Fibroblast of lung (primary cell): Measurements from ENCODE around the gene GABRG3. TPM values are rescaled to one million over a fixed set of nuclear protein-coding genes. Genes with fewer than 3 reads are reported as not detected.

Experiments
- DNase-seq, 2 donors: peaks; one replicate each; pipeline versions ENCODE4 v3.0.0 to v3.0.0-alpha.2; 2010; ENCODE audit warnings: low read depth in 2 of 2
- H2AFZ ChIP-seq: 2 replicates; pipeline ENCODE4 v1.5.1; 2012; ENCODE audit warnings: low read length, control low read depth, inconsistent platforms
- H3K27ac ChIP-seq: 2 replicates; pipeline ENCODE4 v1.5.1; 2011; ENCODE audit warnings: low read length, control low read depth; ENCODE audit not compliant: insufficient read depth
- H3K27me3 ChIP-seq: 2 replicates; pipeline ENCODE4 v1.5.1; 2011; ENCODE audit warnings: mild to moderate bottlenecking, low read length; ENCODE audit not compliant: control insufficient read depth, insufficient read depth
- H3K36me3 ChIP-seq: 2 replicates; pipeline ENCODE4 v1.5.1; 2011; ENCODE audit warnings: low read length; ENCODE audit not compliant: control insufficient read depth, insufficient read depth
- H3K4me1 ChIP-seq: 2 replicates; pipeline ENCODE4 v1.5.1; 2011; ENCODE audit warnings: low read length; ENCODE audit not compliant: control insufficient read depth, insufficient read depth; ENCODE audit errors: extremely low read depth
- H3K4me2 ChIP-seq: 2 replicates; pipeline ENCODE4 v1.5.1; 2011; ENCODE audit warnings: low read length, control low read depth; ENCODE audit not compliant: insufficient read depth; ENCODE audit errors: extremely low read depth
- H3K4me3 ChIP-seq, 4 experiments: fragments of 200-600 bp in 1 of 4; sonication (generic) in 1 of 4; replicated peaks in 1 of 4; 2 replicates each; pipeline ENCODE4 v1.5.1; 2011 to 2016; ENCODE audit warnings: low read length in 4 of 4, low read depth in 3 of 4, mild to moderate bottlenecking in 3 of 4, control low read depth in 2 of 4, inconsistent platforms in 1 of 4, mixed read lengths in 1 of 4; ENCODE audit not compliant: insufficient read depth in 1 of 4; ENCODE audit errors: control extremely low read depth in 1 of 4
- H3K79me2 ChIP-seq: 2 replicates; pipeline ENCODE4 v1.5.1; 2012; ENCODE audit warnings: mild to moderate bottlenecking, low read length, inconsistent platforms; ENCODE audit not compliant: control insufficient read depth, insufficient read depth
- H3K9ac ChIP-seq: 2 replicates; pipeline ENCODE4 v1.5.1; 2011; ENCODE audit warnings: mild to moderate bottlenecking, low read length, control low read depth; ENCODE audit not compliant: insufficient read depth
- H3K9me3 ChIP-seq: 2 replicates; pipeline ENCODE4 v1.5.1; 2012; ENCODE audit warnings: low read depth, low read length; ENCODE audit not compliant: control insufficient read depth, insufficient read depth
- H4K20me1 ChIP-seq: 2 replicates; pipeline ENCODE4 v1.5.1; 2011; ENCODE audit warnings: low read length; ENCODE audit not compliant: control insufficient read depth, insufficient read depth; ENCODE audit errors: extremely low read depth
- CTCF ChIP-seq, 2 donors: IDR thresholded peaks in 1 of 2; conservative IDR thresholded peaks in 1 of 2; 1 replicate in 1 of 2; 2 replicates in 1 of 2; pipeline ENCODE4 v1.5.1; 2011 to 2012; ENCODE audit warnings: low read length in 2 of 2, control low read depth in 1 of 2, inconsistent platforms in 1 of 2, low read depth in 1 of 2, mild to moderate bottlenecking in 1 of 2
- EZH2 ChIP-seq: IDR thresholded peaks from 2 replicates; pipeline ENCODE4 v1.5.1; 2012; ENCODE audit warnings: low read length, control low read depth, mild to moderate bottlenecking; ENCODE audit errors: missing control alignments
- polyA plus RNA-seq, 2 donors: library from polyadenylated mRNA; depleted of rRNA in 1 of 2; stranded (reverse) in 1 of 2; unstranded in 1 of 2; fragments of >200 nt; gene quantifications; 2 replicates each; pipeline ENCODE4 v1.2.1, GENCODE V29; 2011 to 2012; ENCODE audit warnings: missing spikeins in 1 of 2
- total RNA-seq: library from RNA; depleted of rRNA; stranded (reverse); fragments of >200 nt; gene quantifications from 2 replicates; pipeline ENCODE4 v1.2.1, GENCODE V29; 2014

The GABRG3 gene
- total and polyA plus RNA-seq, 2 donors (not counting 1 experiment from before 2014, with no cell fraction given) = not detected

- no peaks in the 10 kb centered on the region for H3K36me3 ChIP-seq
Measured at GRCh38 chr15:27134481-27134880, 163.5 kb downstream of the GABRG3 start.

GRCh38 chr15:27135151-27135550 is 164.2 kb downstream of the GABRG3 start:
- Histone ChIP-seq H4K20me1 (no peaks in the 10 kb centered on the region), H3K27ac (no peak overlapping the region), H2AFZ (no peak overlapping the region), H3K27me3 (no peaks in the 10 kb centered on the region), H3K9ac (no peak overlapping the region), H3K4me3 (no peak overlapping the region), H3K79me2 (no peaks in the 10 kb centered on the region), H3K4me1 (no peaks in the 10 kb centered on the region), H3K9me3 (no peaks in the 10 kb centered on the region), H3K36me3 (no peaks in the 10 kb centered on the region), H3K4me2 (no peak overlapping the region)
- TF ChIP-seq EZH2 (no peak), CTCF (conservative IDR thresholded peaks at IDR 0.05 in 1 of 2, IDR thresholded peaks at IDR 0.05 in 1 of 2; ENCODE audit: low read depth in 1 of 2, low read length in 2 of 2) (no peak)
- no peak for DNase-seq

More at GRCh38 chr15:27134481-27134880, 163.5 kb downstream of the GABRG3 start:
- no peak for TF ChIP-seq CTCF (conservative IDR thresholded peaks at IDR 0.05 in 1 of 2, IDR thresholded peaks at IDR 0.05 in 1 of 2; ENCODE audit: low read depth in 1 of 2, low read length in 2 of 2)
- TF ChIP-seq EZH2 = no peak
- H3K4me1 ChIP-seq = no peaks in the 10 kb centered on the region
- H4K20me1 ChIP-seq = no peaks in the 10 kb centered on the region
- no peaks in the 10 kb centered on the region for H3K79me2 ChIP-seq
- DNase-seq = no peak
- H3K27ac ChIP-seq = no peak overlapping the region
- no peak overlapping the region for H2AFZ ChIP-seq
- H3K9me3 ChIP-seq = no peaks in the 10 kb centered on the region
- no peak overlapping the region for H3K9ac ChIP-seq
- H3K4me2 ChIP-seq = no peak overlapping the region
- no peak overlapping the region for H3K4me3 ChIP-seq
- no peaks in the 10 kb centered on the region for H3K27me3 ChIP-seq

GRCh38 chr15:27137127-27137526 is 166.1 kb downstream of the GABRG3 start:
- TF ChIP-seq CTCF (conservative IDR thresholded peaks at IDR 0.05 in 1 of 2, IDR thresholded peaks at IDR 0.05 in 1 of 2; ENCODE audit: low read depth in 1 of 2, low read length in 2 of 2) (no peak), EZH2 (no peak)

More at GRCh38 chr15:27137127-27137526, 166.1 kb downstream of the GABRG3 start:
- Histone ChIP-seq H3K36me3 (no peaks in the 10 kb centered on the region), H3K79me2 (no peaks in the 10 kb centered on the region), H3K4me1 (no peaks in the 10 kb centered on the region), H3K4me2 (no peak overlapping the region), H2AFZ (no peak overlapping the region), H3K4me3 (no peak overlapping the region), H3K27me3 (no peaks in the 10 kb centered on the region), H3K9ac (no peak overlapping the region), H3K27ac (no peak overlapping the region), H3K9me3 (no peaks in the 10 kb centered on the region), H4K20me1 (no peaks in the 10 kb centered on the region)
- no peak for DNase-seq
